HUES48 (cell line): ENCODE data around the gene TPCN1.

ENCODE experiments used
- H3K27ac ChIP-seq: one replicate; pipeline ENCODE4 v1.7.0; 2013; ENCODE audit warnings: low read depth, low read length, inconsistent platforms
- H3K27me3 ChIP-seq: 2 replicates; pipeline ENCODE4 v1.6.1; 2013; ENCODE audit warnings: mild to moderate bottlenecking, low read length; ENCODE audit not compliant: control insufficient read depth, insufficient read depth
- H3K36me3 ChIP-seq: 2 replicates; pipeline ENCODE4 v1.6.1; 2013; ENCODE audit warnings: low read length; ENCODE audit not compliant: control insufficient read depth, insufficient read depth
- H3K4me1 ChIP-seq: 2 replicates; pipeline ENCODE4 v1.6.1; 2013; ENCODE audit warnings: mild to moderate bottlenecking, low read length; ENCODE audit not compliant: control insufficient read depth, insufficient read depth
- H3K4me3 ChIP-seq: 2 replicates; pipeline ENCODE4 v1.5.1; 2013; ENCODE audit warnings: mild to moderate bottlenecking, low read depth, low read length
- H3K9ac ChIP-seq: 2 replicates; pipeline ENCODE4 v1.6.1; 2013; ENCODE audit warnings: mild to moderate bottlenecking, low read depth, low read length, moderate library complexity
- H3K9me3 ChIP-seq: 2 replicates; pipeline ENCODE4 v1.6.1; 2013; ENCODE audit warnings: low read length; ENCODE audit not compliant: control insufficient read depth, insufficient read depth

Gene TPCN1

GRCh38 chr12:113301811-113302210, 80.5 kb downstream of the TPCN1 start:
- Histone ChIP-seq H3K27ac (no peak overlapping the region), H3K4me3 (no peak overlapping the region), H3K9me3 (no peaks in the 10 kb centered on the region), H3K4me1 (peaks cover 9% of the 10 kb centered on the region; the same call in 1 of the 2 replicates), H3K27me3 (no peaks in the 10 kb centered on the region), H3K36me3 (no peaks in the 10 kb centered on the region), H3K9ac (no peak overlapping the region)

DNA sequence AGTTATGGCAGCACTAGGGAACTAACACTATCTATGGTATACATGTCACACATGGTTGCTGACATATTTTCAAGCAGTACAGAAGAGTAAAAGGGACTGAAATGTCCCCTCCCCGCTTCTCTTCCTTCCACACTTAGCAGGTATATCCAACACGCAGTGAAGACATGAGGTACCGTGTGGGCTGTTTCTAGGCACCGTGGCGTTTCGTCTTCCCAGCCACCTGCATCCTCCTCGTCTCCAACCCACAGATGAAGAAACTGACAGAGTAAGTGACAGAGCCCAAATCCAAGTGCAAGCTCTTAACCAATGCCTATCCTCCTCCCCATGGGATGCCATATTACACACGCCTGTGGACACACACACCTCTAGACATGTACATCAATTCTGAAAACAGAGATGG, 81.2 kb downstream of the TPCN1 start:
- Histone ChIP-seq H3K27me3 (no peaks in the 10 kb centered on the region), H3K36me3 (peaks cover 4% of the 10 kb centered on the region; the same call in 1 of the 2 replicates), H3K4me3 (no peak overlapping the region), H3K9me3 (no peaks in the 10 kb centered on the region), H3K4me1 (peaks cover 9% of the 10 kb centered on the region; the same call in 1 of the 2 replicates), H3K9ac (no peak overlapping the region), H3K27ac (no peak overlapping the region)

- no peak overlapping the region for H3K4me3 ChIP-seq
- peak overlapping the region; percentile 25 for H3K27ac ChIP-seq
- H3K9ac ChIP-seq: no peak overlapping the region
- no peaks in the 10 kb centered on the region for H3K27me3 ChIP-seq
- peaks cover 7% of the 10 kb centered on the region; the same call in 1 of the 2 replicates for H3K36me3 ChIP-seq
- no peaks in the 10 kb centered on the region for H3K9me3 ChIP-seq
- H3K4me1 ChIP-seq: peaks cover 9% of the 10 kb centered on the region; the same call in 1 of the 2 replicates
Measured at GRCh38 chr12:113302886-113303640, 81.8 kb downstream of the TPCN1 start.

GRCh38 chr12:113305281-113305856, 84.1 kb downstream of the TPCN1 start:
- Histone ChIP-seq H3K27me3 (no peaks in the 10 kb centered on the region), H3K9me3 (no peaks in the 10 kb centered on the region), H3K4me1 (no peaks in the 10 kb centered on the region; the same call in 1 of the 2 replicates), H3K36me3 (peaks cover 7% of the 10 kb centered on the region), H3K9ac (no peak overlapping the region), H3K27ac (no peak overlapping the region), H3K4me3 (no peak overlapping the region)

DNA sequence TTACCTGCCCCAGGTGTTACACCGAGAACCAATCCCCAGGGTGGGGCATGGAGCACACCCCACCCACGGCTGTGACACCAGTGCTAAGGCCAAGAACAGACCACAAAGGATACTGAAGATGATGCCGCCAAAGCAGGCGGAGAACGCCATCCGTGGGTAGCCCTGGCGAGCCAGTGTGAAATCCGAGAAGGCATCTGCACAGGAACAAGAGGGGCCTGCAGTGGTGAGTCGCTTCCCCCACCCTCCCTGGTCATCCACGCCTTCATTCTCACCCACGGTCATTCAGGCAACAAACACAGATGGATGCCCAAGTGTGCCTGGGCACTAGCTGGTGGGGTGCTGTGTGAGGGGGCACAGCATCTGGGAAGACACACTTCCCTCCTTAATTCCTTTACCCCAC, 85.1 kb downstream of the TPCN1 start:
- no peak overlapping the region for H3K27ac ChIP-seq
- H3K9me3 ChIP-seq: no peaks in the 10 kb centered on the region
- no peak overlapping the region for H3K4me3 ChIP-seq
- no peak overlapping the region for H3K9ac ChIP-seq
- H3K36me3 ChIP-seq: peaks cover 7% of the 10 kb centered on the region
- H3K4me1 ChIP-seq: no peaks in the 10 kb centered on the region; the same call in 1 of the 2 replicates
- H3K27me3 ChIP-seq: no peaks in the 10 kb centered on the region

- Histone ChIP-seq H3K9ac (no peak overlapping the region), H3K9me3 (no peaks in the 10 kb centered on the region), H3K4me1 (no peaks in the 10 kb centered on the region), H3K36me3 (peaks cover 7% of the 10 kb centered on the region), H3K27ac (no peak overlapping the region), H3K27me3 (no peaks in the 10 kb centered on the region), H3K4me3 (no peak overlapping the region)
Measured at GRCh38 chr12:113310489-113310888, 89.2 kb downstream of the TPCN1 start.

GRCh38 chr12:113314121-113314529, 92.9 kb downstream of the TPCN1 start:
- Histone ChIP-seq H3K27ac (no peak overlapping the region), H3K9ac (no peak overlapping the region), H3K4me3 (no peak overlapping the region), H3K27me3 (no peaks in the 10 kb centered on the region), H3K36me3 (peaks cover 12% of the 10 kb centered on the region), H3K9me3 (no peaks in the 10 kb centered on the region), H3K4me1 (no peaks in the 10 kb centered on the region)

GRCh38 chr12:113315358-113315757, 94.1 kb downstream of the TPCN1 start:
- no peak overlapping the region for H3K4me3 ChIP-seq
- no peaks in the 10 kb centered on the region for H3K9me3 ChIP-seq
- H3K36me3 ChIP-seq: peaks cover 12% of the 10 kb centered on the region
- H3K9ac ChIP-seq: no peak overlapping the region
- no peaks in the 10 kb centered on the region for H3K27me3 ChIP-seq
- no peaks in the 10 kb centered on the region for H3K4me1 ChIP-seq
- H3K27ac ChIP-seq: no peak overlapping the region

DNA sequence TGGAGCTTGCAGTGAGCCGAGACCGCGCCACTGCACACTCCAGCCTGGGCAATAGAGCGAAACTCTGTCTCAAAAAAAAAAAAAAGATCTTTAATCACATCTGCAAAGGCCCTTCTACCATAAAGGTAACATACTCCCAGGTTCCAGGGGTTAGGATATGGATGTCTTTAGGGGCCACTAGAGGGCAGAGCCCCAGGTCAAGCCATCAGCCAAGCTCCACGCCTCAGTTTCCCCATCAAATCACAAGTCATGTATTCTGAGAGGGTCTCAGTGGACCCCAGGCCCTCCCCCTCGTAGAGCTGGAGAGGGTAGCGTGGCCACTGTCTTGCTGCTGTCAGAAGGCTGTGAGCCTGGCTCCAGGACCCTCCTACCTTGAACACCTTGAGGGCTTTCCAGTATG, 94.9 kb downstream of the TPCN1 start:
- H3K27me3 ChIP-seq: no peaks in the 10 kb centered on the region
- H3K27ac ChIP-seq: no peak overlapping the region
- H3K4me1 ChIP-seq: no peaks in the 10 kb centered on the region
- H3K9ac ChIP-seq: no peak overlapping the region
- no peak overlapping the region for H3K4me3 ChIP-seq
- H3K9me3 ChIP-seq: no peaks in the 10 kb centered on the region
- peaks cover 12% of the 10 kb centered on the region for H3K36me3 ChIP-seq

DNA sequence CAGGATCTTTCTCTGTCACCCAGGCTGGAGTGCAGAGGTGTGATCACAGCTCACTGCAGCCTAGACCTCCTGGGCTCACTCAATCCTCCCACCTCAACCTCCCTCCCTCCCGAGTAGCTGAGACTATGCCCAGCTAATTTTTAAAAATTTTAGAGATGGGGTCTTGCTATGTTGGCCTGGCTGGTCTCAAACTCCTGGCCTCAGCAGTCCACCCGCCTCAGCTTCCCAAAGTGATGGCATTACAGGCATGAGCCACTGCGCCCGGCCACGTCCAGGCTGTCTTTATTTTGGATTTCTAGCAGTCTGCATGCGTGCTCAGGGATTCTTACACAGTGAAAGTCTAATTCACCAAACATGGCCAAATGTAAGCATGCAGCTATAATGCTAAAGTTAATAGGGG, 95.9 kb downstream of the TPCN1 start:
- no peak overlapping the region for H3K9ac ChIP-seq
- H3K27me3 ChIP-seq: no peaks in the 10 kb centered on the region
- H3K36me3 ChIP-seq: peaks cover 12% of the 10 kb centered on the region
- H3K9me3 ChIP-seq: no peaks in the 10 kb centered on the region
- no peak overlapping the region for H3K27ac ChIP-seq
- no peak overlapping the region for H3K4me3 ChIP-seq
- H3K4me1 ChIP-seq: no peaks in the 10 kb centered on the region

DNA sequence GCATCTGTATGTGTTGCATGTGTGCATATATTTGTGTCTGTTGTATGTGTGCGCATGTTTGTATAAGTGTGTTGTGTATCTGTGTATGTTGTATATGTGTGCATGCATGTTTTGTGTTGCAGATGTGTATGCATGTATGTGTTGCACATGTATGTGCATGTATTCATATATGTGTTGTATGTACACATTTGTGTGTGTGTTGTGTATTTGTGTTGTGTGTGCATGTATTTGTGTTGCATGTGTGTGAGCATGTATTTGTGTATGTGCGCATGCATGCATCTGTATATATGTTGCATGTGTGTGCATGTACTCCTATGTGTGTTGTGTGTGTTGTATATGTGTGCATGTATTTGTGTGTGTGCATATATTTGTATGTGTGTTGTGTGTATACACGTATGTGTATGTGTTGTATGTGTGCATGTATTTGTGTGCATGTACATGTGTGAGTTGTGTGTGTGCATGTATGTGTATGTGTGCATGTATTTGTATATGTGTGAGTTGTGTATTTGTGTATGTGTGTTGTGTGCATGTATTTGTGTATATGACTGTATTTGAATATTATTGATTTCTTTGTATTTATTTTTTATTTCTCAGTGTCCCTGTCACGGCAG, 96.9 kb downstream of the TPCN1 start:
- no peaks in the 10 kb centered on the region for H3K9me3 ChIP-seq
- peaks cover 12% of the 10 kb centered on the region for H3K36me3 ChIP-seq
- H3K27me3 ChIP-seq: no peaks in the 10 kb centered on the region
- no peak overlapping the region for H3K27ac ChIP-seq
- H3K9ac ChIP-seq: no peak overlapping the region
- H3K4me1 ChIP-seq: no peaks in the 10 kb centered on the region
- H3K4me3 ChIP-seq: no peak overlapping the region
